Measurements from ENCODE around the gene GPER1.

DNA sequence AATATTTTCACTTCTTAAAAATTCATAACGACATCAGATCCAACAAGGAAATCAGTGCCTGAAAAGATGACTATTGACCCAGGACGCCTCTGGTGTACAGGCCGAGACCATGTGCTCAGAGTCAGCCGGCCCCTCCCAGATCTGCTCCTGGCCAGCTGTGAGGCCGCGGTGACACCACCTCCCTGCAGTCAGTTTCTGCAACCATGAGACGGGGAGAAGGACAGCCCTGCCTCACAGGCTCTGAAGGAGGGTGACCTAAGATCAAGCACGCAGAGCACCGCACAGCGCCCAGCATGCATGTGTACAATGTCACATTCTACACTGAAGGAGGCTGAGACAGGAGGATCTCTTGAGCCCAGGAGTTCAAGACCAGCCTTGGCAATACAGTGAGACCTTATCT lies 2.6 kb upstream of the GPER1 start:
- TF ChIP-seq, protein P1, sequence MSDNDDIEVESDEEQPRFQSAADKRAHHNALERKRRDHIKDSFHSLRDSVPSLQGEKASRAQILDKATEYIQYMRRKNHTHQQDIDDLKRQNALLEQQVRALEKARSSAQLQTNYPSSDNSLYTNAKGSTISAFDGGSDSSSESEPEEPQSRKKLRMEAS (IDR thresholded peaks at IDR 0.05): no peak
- TF ChIP-seq MAFK (IDR thresholded peaks at IDR 0.05; ENCODE audit: partially characterized antibody) (no peak), POLR2A (IDR thresholded peaks at IDR 0.05; ENCODE audit: low read length) (no peak), KDM5A (IDR thresholded peaks at IDR 0.05) (no peak)

All from A549 (cell line).